GM21515 (cell line): Measurements from ENCODE around the gene TIGD3.
A peak's percentile ranks its signal among the peaks of the same experiment; 100 is the strongest.
"Not testable (repeated sequence)": the region's sequence is repeated elsewhere in the genome, so short reads cannot be mapped to it uniquely, and the experiment has no call there.

Source experiments
- ATAC-seq: cut with Tn5 transposase; IDR thresholded peaks from one replicate; pipeline ENCODE4 v1.9.1; 2021; ENCODE audit not compliant: unreplicated experiment

Gene TIGD3

DNA sequence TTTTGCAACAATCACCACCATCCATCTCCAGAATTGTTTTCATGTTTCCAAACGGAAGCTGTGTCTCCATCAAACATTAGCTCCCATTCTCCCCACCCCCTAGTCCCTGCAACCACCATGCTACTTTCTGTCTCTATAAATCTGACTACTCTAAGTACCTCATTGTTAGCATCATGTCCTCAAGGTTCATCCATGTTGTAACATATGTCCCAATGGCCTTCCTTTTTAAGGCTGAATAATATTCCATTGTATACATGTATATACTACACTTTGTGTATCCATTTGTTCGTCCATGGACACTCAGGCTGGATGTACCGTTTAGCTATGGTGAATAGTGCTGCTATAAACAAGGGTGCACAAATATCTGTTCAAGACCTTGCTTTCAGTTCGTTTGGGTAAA, 29.1 kb upstream of the TIGD3 start:
- no peak for ATAC-seq

GRCh38 chr11:65327021-65327420, 27.5 kb upstream of the TIGD3 start:
- ATAC-seq, result no peak

GRCh38 chr11:65329478-65329877, 25.1 kb upstream of the TIGD3 start:
- no peak for ATAC-seq

DNA sequence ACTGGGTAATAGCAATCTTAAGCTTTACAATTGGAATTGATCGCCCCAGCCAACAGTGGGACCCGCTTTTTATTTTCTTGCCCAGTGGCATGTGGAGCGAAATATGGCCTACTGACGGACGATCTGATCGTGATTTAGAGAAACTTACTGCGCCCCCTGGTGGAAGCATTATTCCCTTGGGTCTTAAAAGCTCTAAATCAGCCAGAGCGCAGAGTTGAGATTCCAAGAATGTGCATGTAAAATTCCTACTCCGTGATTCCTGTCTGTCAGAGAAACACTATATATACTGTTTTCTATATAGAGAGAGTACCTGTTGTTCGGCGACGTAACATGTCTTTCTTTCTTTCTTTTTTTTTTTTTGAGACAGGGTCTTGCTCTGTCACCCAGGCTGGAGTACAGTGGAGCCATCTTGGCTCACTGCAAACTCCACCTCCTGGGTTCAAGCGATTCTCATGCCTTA, 24.6 kb upstream of the TIGD3 start:
- no peak for ATAC-seq

DNA sequence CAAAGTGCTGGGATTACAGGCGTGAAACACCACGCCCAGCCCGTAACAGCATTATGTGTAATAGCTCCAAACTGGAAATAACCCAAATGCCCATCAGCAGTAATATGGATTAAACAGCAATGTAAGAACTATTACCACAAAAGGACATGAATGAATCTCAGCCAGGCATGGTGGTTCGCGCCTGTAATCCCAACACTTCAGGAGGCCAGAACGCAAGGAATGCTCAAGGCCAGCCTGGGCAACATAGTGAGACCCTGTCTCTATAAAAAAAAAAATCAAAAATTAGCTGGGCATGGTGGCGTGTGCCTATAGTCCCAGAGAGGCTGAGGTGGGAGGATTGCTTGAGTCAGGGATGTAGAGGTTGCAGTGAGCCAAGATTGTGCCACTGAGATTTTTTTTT, 24.0 kb upstream of the TIGD3 start:
- ATAC-seq, result no peak

- ATAC-seq, result not testable (repeated sequence)
Observed at GRCh38 chr11:65332591-65332990, 22.0 kb upstream of the TIGD3 start.

- ATAC-seq, result no peak
Observed at GRCh38 chr11:65334696-65335295, 19.8 kb upstream of the TIGD3 start.

DNA sequence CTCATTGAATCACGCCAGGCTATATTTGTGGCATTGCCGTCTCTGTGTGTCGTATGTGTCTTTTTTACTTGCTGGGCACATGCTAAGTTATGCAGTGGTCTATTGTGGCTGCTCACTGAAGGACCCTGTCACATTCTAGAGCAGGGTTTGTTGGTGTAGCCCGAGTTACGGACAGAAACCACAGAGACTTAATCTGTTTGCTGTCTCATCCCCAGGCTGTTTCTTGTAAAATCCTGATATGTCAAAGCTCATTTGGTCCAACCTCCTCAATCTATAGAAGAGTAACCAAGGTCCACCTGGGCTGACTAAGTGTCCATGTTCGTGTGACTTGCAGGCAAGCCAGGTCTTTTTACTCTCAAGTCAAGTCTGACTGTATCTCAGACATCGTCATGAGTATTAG, 15.9 kb upstream of the TIGD3 start:
- no peak for ATAC-seq

- no peak for ATAC-seq
Observed at GRCh38 chr11:65340226-65340625, 14.3 kb upstream of the TIGD3 start.

DNA sequence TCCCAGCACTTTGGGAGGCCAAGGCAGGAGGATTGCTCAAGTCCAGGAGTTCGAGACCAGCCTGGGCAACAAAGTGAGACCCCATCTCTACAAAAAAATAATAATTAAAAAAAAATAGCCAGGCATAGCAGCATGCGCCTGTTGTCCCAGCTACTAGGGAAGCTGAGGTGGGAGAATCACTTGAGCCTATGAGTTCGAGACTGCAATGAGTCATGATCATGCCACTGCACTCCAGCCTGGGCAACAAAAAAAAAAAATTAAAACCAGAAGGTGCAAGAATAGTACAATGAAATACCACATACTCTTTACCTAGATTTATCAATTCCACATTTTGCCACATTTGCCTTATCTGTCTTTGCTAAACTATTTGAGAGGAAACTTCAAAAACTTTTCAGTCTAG, 12.7 kb upstream of the TIGD3 start:
- no peak for ATAC-seq

GRCh38 chr11:65351511-65351910, 3.0 kb upstream of the TIGD3 start:
- no peak for ATAC-seq

DNA sequence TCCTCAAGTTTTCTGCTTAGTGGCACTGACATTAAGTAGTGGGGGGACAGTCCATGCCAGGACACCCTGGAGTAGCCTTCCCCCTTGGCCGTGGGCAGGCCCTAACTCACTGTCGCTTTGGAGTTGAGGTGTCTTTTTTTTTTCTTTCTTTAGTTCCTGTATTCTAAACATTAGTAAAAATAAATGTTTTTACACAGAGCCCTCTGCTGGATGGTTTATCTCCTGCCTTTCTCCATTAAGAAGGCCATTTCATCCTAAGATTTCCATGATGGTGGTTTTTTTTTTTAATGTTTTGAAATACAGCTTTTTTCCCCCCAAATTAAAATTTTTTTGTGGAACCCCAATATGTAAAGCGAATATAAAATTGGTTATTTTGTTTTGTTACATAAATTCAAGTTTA, 1.8 kb upstream of the TIGD3 start:
- ATAC-seq, result no peak

DNA sequence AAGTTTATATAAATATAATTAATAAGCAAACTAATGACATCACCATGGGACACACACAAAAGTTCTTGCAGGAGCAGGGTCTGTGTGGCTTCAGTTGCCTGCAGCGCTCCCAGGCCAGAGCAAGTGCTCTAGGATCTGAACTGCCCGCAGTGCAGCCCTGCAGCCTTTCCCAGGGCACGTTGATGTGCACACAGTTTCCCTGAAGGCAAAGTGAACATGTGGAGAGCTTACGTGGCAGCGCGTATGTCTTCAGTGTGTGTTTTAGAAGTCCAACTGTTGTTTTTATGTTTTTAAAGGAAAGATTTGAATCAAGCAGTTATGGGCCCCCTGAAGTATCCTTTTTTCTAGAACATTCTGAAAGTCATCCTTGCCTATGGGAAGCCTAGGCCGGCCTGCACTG, 1.2 kb upstream of the TIGD3 start:
- no peak for ATAC-seq

DNA sequence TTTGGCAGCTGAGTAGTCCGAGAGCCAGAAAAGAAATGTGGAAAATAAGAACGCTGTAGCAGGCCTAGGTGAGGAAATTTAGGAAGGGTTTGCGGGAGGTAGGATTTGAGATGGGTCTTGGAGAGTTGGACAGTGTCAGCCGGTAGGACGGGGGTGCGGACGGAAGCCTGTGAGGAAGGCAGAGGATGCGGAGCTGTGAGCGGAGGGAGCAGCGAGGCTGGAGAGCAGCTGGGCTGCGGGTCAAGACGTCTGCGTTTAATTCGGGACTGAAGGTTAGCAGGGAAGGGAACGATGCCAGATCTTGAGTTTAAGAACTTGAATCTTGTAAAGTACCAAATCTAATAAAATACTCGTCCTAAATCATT, 669 bp upstream of the TIGD3 start:
- no peak for ATAC-seq

- peak; percentile 24 for ATAC-seq
Observed at GRCh38 chr11:65355013-65355775, 643 bp downstream of the TIGD3 start.

DNA sequence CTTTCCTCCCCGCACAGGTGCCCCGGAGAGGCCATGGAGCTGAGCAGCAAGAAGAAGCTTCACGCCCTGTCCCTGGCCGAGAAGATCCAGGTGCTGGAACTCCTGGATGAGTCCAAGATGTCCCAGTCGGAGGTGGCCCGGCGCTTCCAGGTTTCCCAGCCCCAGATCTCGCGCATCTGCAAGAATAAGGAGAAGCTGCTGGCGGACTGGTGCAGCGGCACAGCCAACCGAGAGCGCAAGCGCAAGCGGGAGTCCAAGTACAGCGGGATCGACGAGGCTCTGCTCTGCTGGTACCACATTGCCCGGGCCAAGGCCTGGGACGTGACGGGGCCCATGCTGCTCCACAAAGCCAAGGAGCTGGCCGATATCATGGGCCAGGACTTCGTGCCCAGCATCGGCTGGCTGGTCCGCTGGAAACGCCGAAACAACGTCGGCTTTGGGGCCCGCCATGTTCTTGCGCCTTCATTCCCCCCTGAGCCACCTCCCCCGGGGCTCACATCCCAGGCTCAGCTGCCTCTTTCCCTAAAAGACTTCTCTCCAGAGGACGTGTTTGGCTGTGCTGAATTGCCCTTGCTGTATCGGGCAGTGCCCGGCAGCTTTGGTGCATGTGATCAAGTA, 1.3 kb downstream of the TIGD3 start:
- ATAC-seq, result no peak

DNA sequence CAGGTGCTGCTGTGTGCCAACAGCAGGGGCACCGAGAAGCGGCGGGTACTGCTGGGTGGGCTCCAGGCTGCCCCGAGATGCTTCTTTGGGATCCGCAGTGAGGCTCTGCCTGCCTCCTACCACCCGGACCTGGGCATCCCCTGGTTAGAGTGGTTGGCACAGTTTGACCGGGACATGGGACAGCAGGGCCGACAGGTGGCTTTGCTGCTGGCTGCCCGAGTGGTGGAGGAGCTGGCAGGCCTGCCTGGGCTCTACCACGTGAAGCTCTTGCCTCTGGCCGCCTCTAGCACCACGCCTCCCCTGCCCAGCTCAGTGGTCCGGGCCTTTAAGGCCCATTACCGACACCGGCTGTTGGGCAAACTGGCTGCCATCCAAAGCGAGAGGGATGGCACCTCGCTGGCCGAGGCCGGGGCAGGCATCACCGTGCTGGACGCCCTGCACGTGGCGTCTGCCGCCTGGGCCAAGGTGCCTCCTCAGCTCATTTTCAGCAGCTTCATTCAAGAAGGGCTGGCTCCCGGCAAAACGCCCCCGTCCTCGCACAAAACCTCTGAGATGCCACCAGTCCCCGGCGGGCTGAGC, 1.9 kb downstream of the TIGD3 start:
- ATAC-seq, result no peak

DNA sequence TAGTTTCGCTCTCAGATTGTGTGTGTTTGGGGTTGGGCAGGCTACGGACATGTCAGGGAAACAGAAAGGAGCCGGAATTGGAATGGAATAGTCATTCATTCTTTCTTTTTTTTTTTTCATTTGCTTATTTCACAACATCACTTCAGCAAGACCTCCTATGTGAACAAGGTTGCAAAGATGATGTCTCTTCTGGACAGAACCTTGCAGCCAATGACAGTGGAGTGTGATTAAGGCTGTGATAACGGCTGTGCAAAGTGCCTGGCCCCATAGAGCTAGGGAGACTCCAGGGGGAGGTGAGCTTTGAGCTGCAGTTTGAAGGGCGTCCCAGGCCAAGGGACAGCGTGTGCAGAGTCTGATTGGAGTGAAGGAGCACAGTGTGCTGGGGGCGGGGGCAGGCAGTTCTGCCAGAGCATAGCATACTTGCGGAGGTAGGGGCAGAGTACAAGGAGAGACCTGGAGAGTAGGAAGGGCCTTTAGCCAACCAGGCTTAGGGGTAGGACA, 3.4 kb downstream of the TIGD3 start:
- no peak for ATAC-seq

- no peak for ATAC-seq
Observed at GRCh38 chr11:65362320-65362931, 7.9 kb downstream of the TIGD3 start.

- no peak for ATAC-seq
Observed at GRCh38 chr11:65362966-65363365, 8.4 kb downstream of the TIGD3 start.

DNA sequence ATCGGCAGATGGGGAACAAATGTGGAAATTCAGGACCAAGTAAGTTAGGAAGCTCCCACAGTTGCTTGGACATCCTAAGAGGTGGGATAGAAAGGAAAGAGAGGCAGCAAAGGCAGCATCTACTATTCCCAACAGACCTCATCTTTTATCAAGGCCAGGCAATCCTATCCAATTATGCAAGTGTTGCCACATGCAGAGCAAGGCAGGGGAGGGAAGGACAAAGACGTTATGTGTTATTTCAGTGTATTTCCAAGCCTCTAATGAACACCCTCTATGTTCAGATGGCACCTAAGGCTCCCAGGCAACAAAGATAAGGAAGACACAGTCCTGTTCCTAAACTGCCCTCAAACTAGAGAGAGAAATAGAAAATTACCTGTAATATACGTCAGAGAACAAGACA, 9.2 kb downstream of the TIGD3 start:
- ATAC-seq, result no peak
